ENCODE measurements around the gene PTPRD.

DNA sequence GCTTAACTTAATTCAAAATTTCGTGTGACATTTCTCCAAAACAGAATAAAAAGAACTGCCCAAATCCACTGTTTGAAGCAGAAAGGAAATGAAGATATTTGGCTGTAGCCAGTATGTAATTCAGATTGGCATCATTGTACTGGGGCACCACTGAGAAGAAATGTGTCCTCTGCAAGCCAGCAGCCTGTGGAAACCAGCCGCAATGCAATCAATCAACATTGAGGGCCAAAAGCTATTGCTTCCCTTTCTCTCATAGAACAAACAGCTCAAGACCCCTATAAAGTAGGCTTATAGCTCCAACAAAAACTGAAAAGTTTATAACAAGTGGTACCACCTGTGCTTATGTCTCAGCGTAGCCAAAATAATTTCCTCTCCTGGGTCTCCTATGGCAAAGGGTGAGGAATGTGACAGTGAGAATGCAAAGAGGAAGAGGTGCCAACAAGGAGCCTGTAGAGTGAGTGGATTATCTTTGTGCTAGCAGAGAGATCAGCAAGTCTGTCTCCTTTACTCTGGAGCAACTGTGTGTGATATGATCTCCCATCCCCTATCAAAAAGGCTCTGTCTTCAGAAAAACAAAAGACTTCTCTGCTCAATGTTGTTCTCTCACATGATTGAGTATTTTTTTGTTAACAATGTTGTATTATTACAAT, 1740.9 kb downstream of the PTPRD start:
- TF ChIP-seq POLR2AphosphoS5 (IDR thresholded peaks at IDR 0.05; ENCODE audit: low read depth, low read length) (no peak), POLR2A (IDR thresholded peaks at IDR 0.05; ENCODE audit: low read depth, low read length) (no peak), TAF1 (IDR thresholded peaks at IDR 0.05; ENCODE audit: borderline replicate concordance, low read depth, low read length) (no peak)

Measured in GM12892 (cell line).